A549 (cell line): Measurements from ENCODE around the gene XKR3. TPM values are rescaled to one million over a fixed set of nuclear protein-coding genes. Genes with fewer than 3 reads are reported as not detected.

Source experiments
- ATAC-seq, 2 experiments: fragments of 200-7000 bp in 1 of 2; fragments of >200 bp in 1 of 2; cut with Nextera tagmentation in 1 of 2; cut with Tn5 transposase in 1 of 2; 3 replicates each; pipeline versions ENCODE4 v1.8.0 to v1.9.1; 2018 to 2020; ENCODE audit warnings: mild to moderate bottlenecking in 1 of 2, moderate library complexity in 1 of 2
- CTCF ChIA-PET: fragments of 300-600 bp; sonication (Branson Sonifier 250); formaldehyde crosslinking; extraction: SDS; loops from one replicate; lab custom pipeline; 2021; ENCODE audit warnings: antibody characterized with exemption, inconsistent platforms; lab: Yijun Ruan, JAX
- POLR2A ChIA-PET: fragments of 350-600 bp; formaldehyde crosslinking; extraction: SDS; loops from one replicate; lab custom pipeline; 2021; ENCODE audit warnings: antibody characterized with exemption, inconsistent platforms; lab: Yijun Ruan, JAX
- DNase-seq, 2 experiments: peaks; one replicate each; pipeline versions ENCODE4 v3.0.0 to v3.0.0-alpha.2; 2011 to 2016; ENCODE audit warnings: low read depth in 1 of 2, low spot score in 1 of 2
- FAIRE-seq: peaks from 2 replicates; lab custom pipeline; 2011; peaks lifted over from hg19 to GRCh38; lab: Jason Lieb, UNC
- H3K27ac ChIP-seq, 2 experiments: fragments of >200 bp; sonication (Bioruptor Twin); formaldehyde crosslinking; 3 replicates each; pipeline ENCODE4 v1.5.1; 2016 to 2017
- H3K4me1 ChIP-seq: fragments of >200 bp; sonication (Bioruptor Twin); formaldehyde crosslinking; 3 replicates; pipeline ENCODE4 v1.6.1; 2016
- H3K4me2 ChIP-seq: fragments of >200 bp; sonication (Bioruptor Twin); formaldehyde crosslinking; 3 replicates; pipeline ENCODE4 v1.6.1; 2016
- H3K4me3 ChIP-seq: fragments of >200 bp; sonication (Bioruptor Twin); formaldehyde crosslinking; 3 replicates; pipeline ENCODE4 v1.5.1; 2016
- H3K9me3 ChIP-seq: fragments of >200 bp; sonication (Bioruptor Twin); formaldehyde crosslinking; 3 replicates; pipeline ENCODE4 v1.6.1; 2016
- CHD2 ChIP-seq: fragments of 150-350 bp; IDR thresholded peaks from 2 replicates; pipeline ENCODE4 v1.6.1; 2014; ENCODE audit warnings: low read length; ENCODE audit not compliant: partially characterized antibody
- CHD4 ChIP-seq: fragments of 200-600 bp; sonication (generic); IDR thresholded peaks from 2 replicates; pipeline ENCODE4 v1.6.1; 2016; ENCODE audit warnings: antibody characterized with exemption, mild to moderate bottlenecking, borderline replicate concordance
- CTCF ChIP-seq: fragments of >200 bp; sonication (Bioruptor Twin); formaldehyde crosslinking; IDR thresholded peaks from 3 replicates; pipeline ENCODE4 v1.5.1; 2016
- EHF ChIP-seq: fragments of 250-450 bp; sonication (Bioruptor Pico); IDR thresholded peaks from 2 replicates; pipeline ENCODE4 v1.5.0; 2020; ENCODE audit warnings: mild to moderate bottlenecking
- EHMT2 ChIP-seq: fragments of 200-600 bp; sonication (generic); IDR thresholded peaks from 2 replicates; pipeline ENCODE4 v1.6.1; 2016; ENCODE audit warnings: antibody characterized with exemption, low read depth, mild to moderate bottlenecking, moderate library complexity
- ESRRA ChIP-seq: fragments of 150-350 bp; IDR thresholded peaks from 2 replicates; pipeline ENCODE4 v1.6.1; 2014; ENCODE audit warnings: mild to moderate bottlenecking, low read length, borderline replicate concordance
- FOSB ChIP-seq: fragments of 250-450 bp; sonication (Bioruptor Pico); IDR thresholded peaks from 2 replicates; pipeline ENCODE4 v1.5.0; 2020; ENCODE audit warnings: mild to moderate bottlenecking, moderate library complexity
- FOXS1 ChIP-seq: fragments of 250-450 bp; sonication (Bioruptor Pico); IDR thresholded peaks from 2 replicates; pipeline ENCODE4 v1.5.0; 2020; ENCODE audit warnings: mild to moderate bottlenecking, moderate library complexity
- GATA3 ChIP-seq: IDR thresholded peaks from 2 replicates; pipeline ENCODE4 v1.6.1; 2012; ENCODE audit warnings: borderline replicate concordance
- HES2 ChIP-seq: fragments of >200 bp; sonication (Bioruptor Twin); formaldehyde crosslinking; IDR thresholded peaks from 2 replicates; pipeline ENCODE4 v1.6.1; 2016
- HEYL ChIP-seq: fragments of 250-450 bp; sonication (Bioruptor Pico); IDR thresholded peaks from 2 replicates; pipeline ENCODE4 v1.8.0; 2021; ENCODE audit warnings: mild to moderate bottlenecking, moderate library complexity
- HOXA7 ChIP-seq: fragments of 250-450 bp; sonication (Bioruptor Pico); IDR thresholded peaks from 2 replicates; pipeline ENCODE4 v1.5.0; 2020; ENCODE audit warnings: mild to moderate bottlenecking, moderate library complexity
- HOXB13 ChIP-seq: fragments of 250-450 bp; sonication (Bioruptor Pico); IDR thresholded peaks from 2 replicates; pipeline ENCODE4 v1.5.0; 2020; ENCODE audit warnings: low read depth, mild to moderate bottlenecking, moderate library complexity
- JUN ChIP-seq, 2 experiments: fragments of >200 bp; sonication (Bioruptor Twin); formaldehyde crosslinking; IDR thresholded peaks; 2 replicates in 1 of 2; 3 replicates in 1 of 2; pipeline ENCODE4 v1.6.1; 2016 to 2017
- KDM1A ChIP-seq: fragments of 200-600 bp; sonication (generic); IDR thresholded peaks from 2 replicates; pipeline ENCODE4 v1.6.1; 2016; ENCODE audit warnings: low read depth, mild to moderate bottlenecking
- MAX ChIP-seq: IDR thresholded peaks from 2 replicates; pipeline ENCODE4 v1.6.1; 2012
- NPAS2 ChIP-seq: fragments of 250-450 bp; sonication (Bioruptor Pico); IDR thresholded peaks from 2 replicates; pipeline ENCODE4 v1.8.0; 2022; ENCODE audit warnings: mild to moderate bottlenecking, moderate library complexity, borderline replicate concordance
- PBX3 ChIP-seq: IDR thresholded peaks from 2 replicates; pipeline ENCODE4 v1.6.1; 2012
- RFX5 ChIP-seq: fragments of 450-650 bp; IDR thresholded peaks from 2 replicates; pipeline ENCODE4 v1.7.1; 2014; ENCODE audit warnings: antibody characterized with exemption, mild to moderate bottlenecking, moderate library complexity
- SMC3 ChIP-seq: fragments of >200 bp; sonication (Bioruptor Twin); formaldehyde crosslinking; IDR thresholded peaks from 3 replicates; pipeline ENCODE4 v1.6.1; 2018; ENCODE audit warnings: inconsistent platforms
- TFCP2L1 ChIP-seq: fragments of 250-450 bp; sonication (Bioruptor Pico); IDR thresholded peaks from 2 replicates; pipeline ENCODE4 v1.5.0; 2021; ENCODE audit warnings: mild to moderate bottlenecking
- ZC3H11A ChIP-seq: fragments of 450-650 bp; IDR thresholded peaks from 2 replicates; pipeline ENCODE4 v1.6.1; 2014; ENCODE audit warnings: antibody characterized with exemption, mild to moderate bottlenecking
- ZSCAN20 ChIP-seq: fragments of 250-450 bp; sonication (Bioruptor Pico); IDR thresholded peaks from 2 replicates; pipeline ENCODE4 v1.8.0; 2022; ENCODE audit warnings: mild to moderate bottlenecking, moderate library complexity
- WGBS: methylation state at CpG from one replicate; pipeline ENCODE4 v1.1.6; 2017; ENCODE audit errors: missing lambda C conversion rate; 5-methylcytosine and 5-hydroxymethylcytosine counted together
- polyA plus RNA-seq, 4 experiments: library from polyadenylated mRNA; depleted of rRNA in 3 of 4; stranded (reverse); fragments of >200 nt; fragmentation: RNase III in 1 of 4; extraction: RNeasy Plus Mini Kit Qiagen cat#74134 plus additional on column Dnase treatment in 1 of 4; gene quantifications; 2 replicates in 3 of 4; 3 replicates in 1 of 4; pipeline ENCODE4 v1.2.3, GENCODE V29; 2011 to 2017

Gene XKR3
- polyA plus RNA-seq, 2 of the 4 experiments (the other 2 are of a cell fraction): not detected

- H3K27ac ChIP-seq: no peak overlapping the region
- TF ChIP-seq EHF (CRISPR knock-in tag) (no peak), KDM1A (no peak), CHD2 (no peak), CTCF (no peak), GATA3 (no peak), PBX3 (no peak), CHD4 (no peak), HEYL (no peak), HOXB13 (no peak), NPAS2 (CRISPR knock-in tag) (no peak), ESRRA (no peak), FOSB (CRISPR knock-in tag) (no peak), TFCP2L1 (CRISPR knock-in tag) (no peak), ZC3H11A (no peak), SMC3 (no peak), HES2 (no peak)
- TF ChIP-seq, all 56 proteins: peak for 0
- Histone ChIP-seq H3K9me3 (no peaks in the 10 kb centered on the region), H3K4me3 (no peak overlapping the region), H3K4me1 (no peaks in the 10 kb centered on the region), H3K4me2 (no peak overlapping the region)
- DNase-seq (no peak), FAIRE-seq (no peak), ATAC-seq (no peak)
- ChIA-PET POLR2A (no interaction called here), CTCF (no interaction called here)
- WGBS: 5% methylated on average over 4 of the region's 4 CpGs
Observed at GRCh38 chr22:16789860-16790493, 35.2 kb downstream of the XKR3 start.

- no peak overlapping the region for H3K27ac ChIP-seq
- POLR2A ChIA-PET: no interaction called here
- WGBS: under 1% methylated on average over 8 of the region's 8 CpGs
- peak overlapping the region; percentile 39; the same call in 2 of the 3 replicates for H3K4me2 ChIP-seq
- CTCF ChIA-PET: no interaction called here
- no peaks in the 10 kb centered on the region for H3K9me3 ChIP-seq
- peak; percentile 4 to 17 for DNase-seq
- H3K4me1 ChIP-seq: no peaks in the 10 kb centered on the region
- no peak for FAIRE-seq
- no peak overlapping the region for H3K4me3 ChIP-seq
- TF ChIP-seq RFX5: no peak
- TF ChIP-seq FOSB (CRISPR knock-in tag): no peak
- no peak for TF ChIP-seq EHF (CRISPR knock-in tag)
- no peak for TF ChIP-seq ESRRA
- peak; percentile 71 to 77 for ATAC-seq
Observed at GRCh38 chr22:16783930-16784354, 41.3 kb downstream of the XKR3 start.

GRCh38 chr22:16783453-16783852 lies 41.8 kb downstream of the XKR3 start:
- Histone ChIP-seq H3K9me3 (no peaks in the 10 kb centered on the region), H3K4me3 (no peak overlapping the region), H3K4me1 (no peaks in the 10 kb centered on the region), H3K4me2 (no peak overlapping the region), H3K27ac (no peak overlapping the region)
- CTCF ChIA-PET: no interaction called here
- FAIRE-seq: no peak
- no peak for DNase-seq
- ATAC-seq: no peak
- POLR2A ChIA-PET: no interaction called here
- TF ChIP-seq SMC3 (no peak), MAX (no peak), HOXA7 (CRISPR knock-in tag) (no peak), TFCP2L1 (CRISPR knock-in tag) (no peak), FOXS1 (CRISPR knock-in tag) (no peak), ZSCAN20 (no peak), GATA3 (no peak), JUN (IDR thresholded peaks at IDR 0.05) (no peak), EHMT2 (no peak)
- 12% methylated on average over 4 of the region's 4 CpGs for WGBS
